Activated CD4-positive, alpha-beta T cell treated with anti-CD3 and anti-CD28 coated beads, Interleukin-2, Interleukin-6, amounts not matched to agents 100 ng/mL and 50 ng/mL, durations not matched to agents 16 hours and 8 hours (primary cell): ENCODE data around the gene LCLAT1.

Experiments
- DNase-seq: peaks from one replicate; pipeline ENCODE4 v3.0.0-alpha.2; 2020

Gene LCLAT1

GRCh38 chr2:30447149-30448045 is at the start of gene LCLAT1:
Gene LCLAT1 (plus strand): TSS chr2:30447246. CDS start chr2:30525591, 78,345 bp downstream.
- peak; percentile 92 for DNase-seq

GRCh38 chr2:30398084-30398873 is 48.8 kb upstream of the LCLAT1 start:
- no peak for DNase-seq

GRCh38 chr2:30400151-30400954 is 46.7 kb upstream of the LCLAT1 start:
- DNase-seq = no peak

DNA sequence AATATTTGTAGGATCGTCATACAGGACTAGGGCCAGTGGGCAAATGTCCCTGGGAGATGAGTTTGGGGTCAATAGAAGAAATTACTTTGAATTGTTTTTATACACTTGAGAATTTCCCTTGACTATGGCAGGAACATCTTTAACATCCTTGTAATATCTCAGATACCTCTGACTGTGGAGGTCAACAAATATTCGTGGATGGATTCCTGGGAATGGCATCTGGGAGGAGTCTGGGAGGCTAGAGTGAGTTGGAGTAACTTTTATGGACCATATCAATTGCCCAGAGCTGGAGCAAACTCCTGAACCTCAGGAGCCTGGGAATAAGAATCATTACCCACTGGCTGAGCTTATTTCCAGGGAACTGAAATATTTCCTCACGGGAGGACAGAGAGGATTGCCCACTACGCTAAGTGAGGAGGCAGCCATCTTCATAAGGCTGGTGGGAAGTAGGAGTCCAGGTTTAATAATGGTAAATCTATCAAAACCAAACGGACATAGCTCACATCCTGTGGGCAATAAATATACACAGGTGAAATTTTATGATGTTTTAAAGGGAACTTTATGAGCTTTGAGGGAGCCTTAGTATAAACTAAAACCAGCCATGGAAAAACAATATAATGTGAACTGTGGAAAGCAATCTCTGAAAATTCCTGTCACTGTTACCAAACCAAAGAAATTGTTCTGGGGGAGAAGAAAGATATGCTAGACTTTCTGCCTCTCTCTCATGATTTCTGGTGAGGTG is 44.4 kb upstream of the LCLAT1 start:
- no peak for DNase-seq

GRCh38 chr2:30403592-30404312 is 43.3 kb upstream of the LCLAT1 start:
- no peak for DNase-seq

- no peak for DNase-seq
Observed at GRCh38 chr2:30404319-30405259, 42.5 kb upstream of the LCLAT1 start.

DNA sequence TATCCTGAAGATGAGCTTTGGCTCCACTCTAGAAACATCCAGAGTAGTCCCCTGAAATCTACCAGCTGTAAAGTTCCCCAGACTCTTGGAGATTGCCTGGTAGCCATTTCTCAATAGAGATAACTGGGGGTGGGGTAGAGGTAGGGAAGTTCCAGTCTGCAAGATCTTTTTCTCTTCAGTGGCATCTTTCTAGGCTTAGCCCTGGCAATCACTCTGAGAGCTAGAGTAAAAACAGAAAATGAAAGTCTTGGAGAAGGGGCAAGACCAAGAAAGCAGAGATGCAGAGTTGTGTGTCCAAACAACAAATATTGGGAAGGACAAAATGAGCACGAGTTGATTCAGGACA is 41.8 kb upstream of the LCLAT1 start:
- DNase-seq = no peak

DNA sequence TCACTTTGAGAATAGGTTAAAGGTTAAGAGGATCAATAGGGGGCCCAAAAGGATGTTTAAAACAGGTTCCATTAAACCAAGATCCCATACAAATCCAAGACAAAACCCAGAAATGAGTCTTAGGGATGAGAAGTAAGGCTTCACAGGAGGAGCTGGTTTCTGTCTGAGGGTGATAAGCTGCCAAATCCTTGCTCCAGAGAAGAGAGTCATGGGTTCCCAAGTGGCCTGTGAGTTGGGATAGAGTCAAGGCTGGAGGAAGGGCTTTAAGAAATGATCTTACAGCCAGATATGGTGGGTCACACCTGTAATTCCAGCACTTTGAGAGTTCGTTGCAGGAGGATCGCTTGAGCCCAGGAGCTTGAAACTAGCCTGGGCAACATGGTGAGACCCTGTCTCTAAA is 40.2 kb upstream of the LCLAT1 start:
- no peak for DNase-seq

GRCh38 chr2:30408961-30409387 is 38.1 kb upstream of the LCLAT1 start:
- no peak for DNase-seq

- DNase-seq = peak; percentile 49
Observed at GRCh38 chr2:30410217-30410616, 36.8 kb upstream of the LCLAT1 start.

- no peak for DNase-seq
Observed at GRCh38 chr2:30412047-30412683, 34.9 kb upstream of the LCLAT1 start.

DNA sequence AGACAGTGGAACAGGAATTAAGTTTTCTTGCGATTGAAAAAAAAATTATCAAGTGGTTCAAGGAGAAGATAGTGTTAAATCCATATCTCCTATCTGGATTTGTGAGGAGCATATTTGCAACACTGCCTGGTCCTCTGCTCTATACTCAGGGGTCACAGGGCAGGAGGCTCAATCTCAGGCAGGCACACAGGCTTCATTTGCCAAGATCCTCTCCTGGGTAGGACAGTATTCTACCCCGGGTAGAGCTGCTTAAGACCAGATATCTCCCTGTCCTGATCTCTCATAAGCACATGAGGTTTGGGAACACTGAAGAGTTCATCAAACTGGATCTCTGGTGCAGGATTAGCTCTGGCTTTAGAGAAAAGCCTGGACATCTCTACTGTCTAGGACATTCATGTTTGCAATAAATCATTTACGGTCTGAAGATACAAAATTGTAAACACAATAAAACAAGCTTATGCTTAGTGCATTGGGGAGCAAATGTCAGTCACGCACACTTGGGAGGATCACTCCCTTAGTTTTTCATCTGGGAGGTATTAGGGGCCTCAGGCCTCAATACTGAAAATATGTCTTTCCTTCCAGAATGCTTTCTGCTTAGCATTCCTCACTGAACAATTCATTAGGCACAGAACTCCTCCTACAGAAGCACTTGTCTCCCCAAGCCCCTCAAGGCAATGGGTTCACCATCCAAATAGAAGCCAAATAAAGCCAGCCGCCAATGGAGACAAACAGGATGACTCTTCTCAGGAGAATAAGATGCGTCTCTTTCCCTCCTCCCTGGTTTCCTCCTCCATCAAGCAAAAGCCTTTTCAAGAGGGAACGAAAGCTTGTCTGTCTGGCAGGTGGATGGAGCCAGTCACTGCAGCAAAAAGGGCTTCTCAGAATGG is 34.1 kb upstream of the LCLAT1 start:
- DNase-seq = no peak

GRCh38 chr2:30414961-30415360 is 32.1 kb upstream of the LCLAT1 start:
- no peak for DNase-seq

DNA sequence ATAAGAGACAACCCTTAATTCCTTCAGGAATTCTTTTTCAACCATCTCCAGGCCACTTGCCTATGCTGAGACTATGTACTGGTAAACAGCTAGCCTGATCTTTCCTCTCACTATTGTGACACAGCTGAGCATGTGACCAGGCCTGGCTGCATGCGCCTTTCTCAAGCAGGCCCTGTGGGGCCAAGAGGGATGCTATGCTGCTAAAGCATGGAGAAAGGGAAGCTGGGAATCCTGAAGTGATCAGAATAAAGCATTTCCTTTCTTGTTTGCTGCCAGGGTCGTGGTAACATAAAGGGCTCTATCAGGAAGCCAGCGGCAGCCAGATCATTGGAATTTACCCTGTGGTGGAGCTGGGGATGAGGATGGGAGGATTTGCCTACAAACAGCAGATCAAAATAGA is 29.8 kb upstream of the LCLAT1 start:
- no peak for DNase-seq

DNA sequence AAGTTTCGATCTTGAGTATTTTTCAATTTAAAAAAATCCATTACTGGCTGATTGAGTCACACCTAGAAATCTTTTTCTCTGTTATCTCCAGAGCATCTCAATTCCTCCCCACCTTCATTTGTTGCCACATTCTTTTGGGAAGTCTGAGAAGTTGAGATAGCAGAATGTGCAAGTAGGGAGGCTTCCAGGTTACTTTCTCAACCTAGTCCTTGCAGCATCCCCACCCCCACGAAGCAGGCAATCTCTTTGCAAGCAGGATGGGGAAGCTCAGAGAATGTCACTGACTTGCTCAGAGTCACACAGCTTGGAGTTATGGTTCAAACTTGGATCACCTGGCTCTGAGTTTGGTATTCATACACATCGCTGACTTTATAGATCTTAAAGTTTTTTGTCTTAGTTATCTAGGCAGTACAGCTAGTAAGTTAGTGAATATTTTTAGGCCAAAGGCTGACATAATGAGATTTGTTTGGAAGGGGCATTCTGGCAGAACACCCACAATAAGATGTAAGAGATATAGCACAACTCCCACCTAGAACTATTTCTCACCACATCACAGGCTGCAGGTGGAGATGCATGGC is 25.9 kb upstream of the LCLAT1 start:
- peak; percentile 39 for DNase-seq

DNA sequence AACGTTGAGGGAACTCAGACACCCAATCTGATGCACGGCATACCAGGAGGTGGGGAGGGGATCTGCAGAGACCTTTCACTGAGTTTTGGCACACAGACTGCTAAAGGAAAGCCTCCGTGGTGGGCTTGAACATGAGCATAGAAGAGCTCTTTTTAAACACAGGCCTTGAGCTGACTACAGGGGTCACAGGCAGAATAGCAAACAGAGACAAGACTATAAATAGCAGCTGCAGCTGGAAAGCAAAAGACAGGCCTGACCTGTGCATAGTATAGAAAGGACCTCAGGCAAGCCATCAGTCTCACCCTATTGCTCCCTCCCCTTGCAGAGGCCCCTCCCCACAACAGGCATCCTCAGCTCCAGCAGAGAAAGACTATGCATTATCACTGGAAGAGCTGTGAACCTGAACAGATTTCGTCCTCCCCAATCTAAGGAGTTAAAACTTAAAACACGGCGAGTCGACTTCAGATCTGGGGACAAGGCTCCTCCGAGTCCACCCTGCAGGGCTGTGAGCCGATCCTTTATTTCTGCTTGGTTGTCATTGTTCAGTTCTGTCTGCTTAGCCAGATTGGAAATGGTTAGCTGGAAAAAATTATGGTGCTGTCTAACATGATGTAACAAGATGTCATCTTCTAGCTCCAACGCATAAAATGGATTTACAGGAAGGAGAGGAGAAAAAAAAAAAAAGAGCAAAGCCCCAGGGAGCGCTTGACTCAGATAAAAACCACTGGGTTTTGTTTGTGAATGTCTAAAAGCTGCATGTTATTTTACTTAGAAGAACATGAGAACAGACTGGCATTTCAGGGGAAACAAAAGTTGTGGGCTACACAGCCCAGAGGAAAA is 25.2 kb upstream of the LCLAT1 start:
- peak; percentile 46 for DNase-seq

- peak; percentile 88 for DNase-seq
Observed at GRCh38 chr2:30422444-30423040, 24.5 kb upstream of the LCLAT1 start.
